ENCODE measurements around the gene FCHSD2.

FCHSD2 gene

GRCh38 chr11:73177778-73178539 lies 35.8 kb upstream of the FCHSD2 start:
- H3K4me3 ChIP-seq, result no peak overlapping the region
- no peaks in the 10 kb centered on the region for H3K36me3 ChIP-seq (replicated peaks)
- H3K27me3 ChIP-seq (ENCODE audit: low read depth), result no peaks in the 10 kb centered on the region
- in situ Hi-C loops (cut with MboI; ENCODE audit: low sequenced_read_pairs), result loop anchor here (5.0 kb wide), 2 partner anchors 351 to 456 kb away; no protein-coding TSS in a partner anchor
- no peaks in the 10 kb centered on the region for H3K4me1 ChIP-seq
- DNase-seq (ENCODE audit: low spot score in 2 of 2), result peak; percentile 32 to 78
- no peaks in the 10 kb centered on the region for H3K9me3 ChIP-seq

GRCh38 chr11:73177380-73177777 lies 35.3 kb upstream of the FCHSD2 start:
- Histone ChIP-seq H3K4me1 (no peaks in the 10 kb centered on the region), H3K9me3 (no peaks in the 10 kb centered on the region), H3K36me3 (replicated peaks) (no peaks in the 10 kb centered on the region), H3K27me3 (ENCODE audit: low read depth) (no peaks in the 10 kb centered on the region), H3K4me3 (no peak overlapping the region)
- in situ Hi-C loops (cut with MboI; ENCODE audit: low sequenced_read_pairs), result loop anchor here (5.0 kb wide), 2 partner anchors 350 to 455 kb away; no protein-coding TSS in a partner anchor
- DNase-seq (ENCODE audit: low spot score in 2 of 2), result no peak

GRCh38 chr11:73176874-73177155 lies 34.7 kb upstream of the FCHSD2 start:
- no peak for DNase-seq (ENCODE audit: low spot score in 2 of 2)
- Histone ChIP-seq H3K4me3 (no peak overlapping the region), H3K4me1 (no peaks in the 10 kb centered on the region), H3K27me3 (ENCODE audit: low read depth) (no peaks in the 10 kb centered on the region), H3K36me3 (replicated peaks) (no peaks in the 10 kb centered on the region), H3K9me3 (no peaks in the 10 kb centered on the region)
- in situ Hi-C loops (cut with MboI; ENCODE audit: low sequenced_read_pairs), result loop anchor here (5.0 kb wide), 2 partner anchors 350 to 455 kb away; no protein-coding TSS in a partner anchor

DNA sequence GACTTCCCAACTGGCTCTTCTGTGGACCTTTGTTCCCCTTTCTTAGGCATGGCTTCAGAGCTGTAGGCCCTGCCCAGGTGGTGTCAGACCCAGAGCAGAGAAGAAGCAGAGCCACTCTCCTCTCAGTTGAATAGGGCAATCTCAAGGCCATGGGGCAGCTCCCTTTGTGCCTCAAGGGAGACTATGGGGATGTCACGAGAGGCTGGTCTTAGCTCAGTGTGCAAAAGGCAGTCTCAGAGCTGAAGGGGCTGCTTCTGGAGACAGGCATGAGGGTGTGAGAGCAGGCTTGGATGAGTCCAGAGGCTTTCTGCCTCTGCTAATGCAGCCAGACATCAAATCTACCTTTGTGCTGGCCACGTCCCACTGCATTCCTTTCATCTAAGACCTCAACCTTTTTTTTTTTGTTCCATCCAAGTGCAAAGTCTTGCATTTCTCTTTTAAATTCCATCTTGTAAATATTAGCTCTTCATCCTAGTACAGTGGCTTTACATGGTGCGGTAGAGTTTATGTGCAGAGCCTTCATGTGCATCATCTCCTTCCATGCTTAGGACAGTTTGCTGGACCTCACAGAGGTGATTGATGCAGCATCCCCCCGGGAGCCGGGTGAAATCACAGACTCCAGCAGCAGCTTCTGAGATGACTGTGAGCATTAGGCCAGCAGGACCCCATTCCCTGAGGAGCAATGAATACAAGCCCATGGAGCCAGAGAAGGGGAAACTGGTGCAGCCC lies 34.2 kb upstream of the FCHSD2 start:
- no peaks in the 10 kb centered on the region for H3K36me3 ChIP-seq (replicated peaks)
- in situ Hi-C loops (cut with MboI; ENCODE audit: low sequenced_read_pairs), result loop anchor here (5.0 kb wide), 2 partner anchors 349 to 454 kb away; no protein-coding TSS in a partner anchor
- no peak overlapping the region for H3K4me3 ChIP-seq
- H3K27me3 ChIP-seq (ENCODE audit: low read depth), result no peaks in the 10 kb centered on the region
- no peaks in the 10 kb centered on the region for H3K4me1 ChIP-seq
- no peak for DNase-seq (ENCODE audit: low spot score in 2 of 2)
- H3K9me3 ChIP-seq, result no peaks in the 10 kb centered on the region

DNA sequence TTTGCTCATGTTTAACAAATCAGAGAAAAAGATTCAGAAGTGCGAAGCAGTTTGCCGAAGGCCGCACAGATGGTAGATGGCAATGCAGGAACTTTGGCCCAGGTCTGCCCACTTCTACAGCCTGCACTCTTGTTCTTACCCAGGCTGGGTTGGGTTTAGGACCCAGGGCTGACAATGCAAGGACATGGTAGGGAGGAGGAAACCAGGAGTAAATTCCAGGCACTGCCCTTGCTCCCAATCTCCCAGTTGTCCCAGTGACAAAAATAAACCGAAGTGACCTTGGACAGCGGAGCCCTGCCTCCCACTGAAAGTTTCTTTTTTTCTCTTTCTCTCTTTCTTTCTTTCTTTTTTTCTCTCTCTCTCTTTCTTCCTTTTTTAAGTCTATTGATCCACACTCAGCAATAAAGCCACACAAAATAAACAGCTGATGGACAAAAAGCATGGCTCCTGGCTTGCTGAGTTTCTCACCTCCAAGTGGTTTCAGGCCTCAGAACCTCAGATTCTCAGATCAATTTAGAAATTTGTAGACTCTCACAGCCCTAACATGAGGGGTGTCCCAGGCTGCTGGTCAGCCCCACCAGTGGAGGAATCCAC lies 33.5 kb upstream of the FCHSD2 start:
- DNase-seq (ENCODE audit: low spot score in 2 of 2), result no peak
- in situ Hi-C loops (cut with MboI; ENCODE audit: low sequenced_read_pairs), result loop anchor here (5.0 kb wide), 2 partner anchors 348 to 453 kb away; no protein-coding TSS in a partner anchor
- Histone ChIP-seq H3K4me3 (no peak overlapping the region), H3K9me3 (no peaks in the 10 kb centered on the region), H3K27me3 (ENCODE audit: low read depth) (no peaks in the 10 kb centered on the region), H3K36me3 (replicated peaks) (no peaks in the 10 kb centered on the region), H3K4me1 (no peaks in the 10 kb centered on the region)

GRCh38 chr11:73174495-73174791 lies 32.3 kb upstream of the FCHSD2 start:
- Histone ChIP-seq H3K27me3 (ENCODE audit: low read depth) (no peaks in the 10 kb centered on the region), H3K36me3 (replicated peaks) (no peaks in the 10 kb centered on the region), H3K4me1 (no peaks in the 10 kb centered on the region), H3K4me3 (no peak overlapping the region), H3K9me3 (no peaks in the 10 kb centered on the region)
- DNase-seq (ENCODE audit: low spot score in 2 of 2), result no peak
- in situ Hi-C loops (cut with MboI; ENCODE audit: low sequenced_read_pairs), result no loop called here

DNA sequence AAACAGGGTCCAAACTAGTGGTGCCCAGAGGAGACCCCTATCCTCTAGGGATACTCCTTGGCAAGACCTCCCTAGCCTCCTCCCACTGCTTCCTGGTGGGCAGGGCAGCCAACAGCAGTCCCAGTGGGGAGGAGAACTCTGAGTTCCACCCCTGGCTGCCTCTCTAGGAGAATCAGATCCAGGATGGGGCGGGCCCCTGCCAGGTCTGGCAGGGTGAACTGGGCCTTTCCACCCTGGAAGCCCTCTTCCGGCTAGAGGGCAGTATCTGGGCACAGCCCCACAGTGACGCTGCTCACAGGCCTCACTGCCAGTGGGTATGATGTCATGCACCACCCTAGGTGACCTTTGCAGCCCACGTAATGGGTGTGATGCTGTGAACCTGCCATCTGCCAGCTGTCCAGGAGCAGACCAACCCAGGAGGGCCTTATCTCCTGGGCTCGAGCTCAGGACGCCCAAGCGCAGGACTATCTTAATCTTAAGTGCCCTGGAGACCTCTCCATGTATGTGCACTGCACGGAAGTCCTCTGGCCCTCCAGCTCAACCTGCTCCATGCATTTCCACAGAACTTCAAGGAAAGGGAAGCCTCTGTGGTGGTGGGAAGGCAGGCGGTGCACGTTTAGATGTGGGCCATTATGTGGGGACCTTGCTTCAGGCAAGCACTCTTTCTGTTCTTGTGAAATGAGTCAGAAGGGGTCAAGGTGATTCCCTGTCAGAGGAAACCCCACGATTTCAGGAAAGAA lies 31.8 kb upstream of the FCHSD2 start:
- Histone ChIP-seq H3K9me3 (no peaks in the 10 kb centered on the region), H3K4me3 (no peak overlapping the region), H3K27me3 (ENCODE audit: low read depth) (no peaks in the 10 kb centered on the region), H3K4me1 (no peaks in the 10 kb centered on the region), H3K36me3 (replicated peaks) (no peaks in the 10 kb centered on the region)
- in situ Hi-C loops (cut with MboI; ENCODE audit: low sequenced_read_pairs), result no loop called here
- DNase-seq (ENCODE audit: low spot score in 2 of 2), result no peak

- no peaks in the 10 kb centered on the region for H3K4me1 ChIP-seq
- H3K4me3 ChIP-seq, result no peak overlapping the region
- DNase-seq (ENCODE audit: low spot score in 2 of 2), result no peak
- no peaks in the 10 kb centered on the region for H3K9me3 ChIP-seq
- in situ Hi-C loops (cut with MboI; ENCODE audit: low sequenced_read_pairs), result no loop called here
- H3K36me3 ChIP-seq (replicated peaks), result no peaks in the 10 kb centered on the region
- H3K27me3 ChIP-seq (ENCODE audit: low read depth), result no peaks in the 10 kb centered on the region
These were observed 31.0 kb upstream of the FCHSD2 start for GRCh38 chr11:73172992-73173656.

- H3K27me3 ChIP-seq (ENCODE audit: low read depth), result no peaks in the 10 kb centered on the region
These were observed 29.5 kb upstream of the FCHSD2 start for GRCh38 chr11:73171436-73172161.

GRCh38 chr11:73170140-73170539 lies 28.0 kb upstream of the FCHSD2 start:
- no peaks in the 10 kb centered on the region for H3K36me3 ChIP-seq (replicated peaks)
- no peaks in the 10 kb centered on the region for H3K9me3 ChIP-seq
- H3K4me3 ChIP-seq, result no peak overlapping the region
- H3K27me3 ChIP-seq (ENCODE audit: low read depth), result no peaks in the 10 kb centered on the region
- H3K4me1 ChIP-seq, result no peaks in the 10 kb centered on the region
- no peak for DNase-seq (ENCODE audit: low spot score in 2 of 2)
- in situ Hi-C loops (cut with MboI; ENCODE audit: low sequenced_read_pairs), result no loop called here

More at GRCh38 chr11:73171436-73172161, 29.5 kb upstream of the FCHSD2 start:
- in situ Hi-C loops (cut with MboI; ENCODE audit: low sequenced_read_pairs), result no loop called here
- Histone ChIP-seq H3K9me3 (no peaks in the 10 kb centered on the region), H3K4me1 (no peaks in the 10 kb centered on the region), H3K36me3 (replicated peaks) (no peaks in the 10 kb centered on the region), H3K4me3 (no peak overlapping the region)
- DNase-seq (ENCODE audit: low spot score in 2 of 2), result no peak

DNA sequence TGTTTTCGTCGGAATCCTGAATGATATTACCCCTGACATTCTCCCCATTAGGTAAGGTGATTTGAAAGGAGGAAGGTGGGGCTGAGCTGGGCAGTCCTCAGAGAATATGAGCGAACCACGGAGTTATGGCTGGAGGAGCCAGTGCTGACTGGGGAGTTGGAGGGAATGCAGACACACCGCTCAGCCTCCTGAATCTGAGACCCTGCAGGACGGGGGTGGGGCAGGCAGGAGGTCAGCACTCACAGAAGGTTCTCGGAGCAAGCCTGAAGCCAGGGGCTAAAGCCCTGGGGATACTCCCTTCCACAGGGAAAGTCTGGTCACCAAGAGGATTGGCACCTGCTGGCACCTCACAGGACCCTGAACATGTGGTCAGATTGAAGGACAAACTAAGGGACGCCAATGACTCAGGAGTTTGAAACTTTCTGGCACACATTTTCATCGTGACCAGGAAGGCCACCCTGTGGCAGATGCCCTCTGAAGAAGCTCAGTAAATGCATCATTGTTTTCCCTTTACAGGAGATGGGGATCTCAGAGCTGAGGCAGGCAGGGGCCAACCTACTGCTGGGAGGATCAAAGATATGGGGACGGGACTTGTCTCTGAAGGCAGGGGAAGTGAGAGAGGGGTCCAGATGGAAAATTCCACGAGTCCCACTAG lies 26.9 kb upstream of the FCHSD2 start:
- no peak overlapping the region for H3K4me3 ChIP-seq
- no peak for DNase-seq (ENCODE audit: low spot score in 2 of 2)
- H3K36me3 ChIP-seq (replicated peaks), result no peaks in the 10 kb centered on the region
- H3K27me3 ChIP-seq (ENCODE audit: low read depth), result no peaks in the 10 kb centered on the region
- no peaks in the 10 kb centered on the region for H3K4me1 ChIP-seq
- no peaks in the 10 kb centered on the region for H3K9me3 ChIP-seq
- in situ Hi-C loops (cut with MboI; ENCODE audit: low sequenced_read_pairs), result no loop called here

DNA sequence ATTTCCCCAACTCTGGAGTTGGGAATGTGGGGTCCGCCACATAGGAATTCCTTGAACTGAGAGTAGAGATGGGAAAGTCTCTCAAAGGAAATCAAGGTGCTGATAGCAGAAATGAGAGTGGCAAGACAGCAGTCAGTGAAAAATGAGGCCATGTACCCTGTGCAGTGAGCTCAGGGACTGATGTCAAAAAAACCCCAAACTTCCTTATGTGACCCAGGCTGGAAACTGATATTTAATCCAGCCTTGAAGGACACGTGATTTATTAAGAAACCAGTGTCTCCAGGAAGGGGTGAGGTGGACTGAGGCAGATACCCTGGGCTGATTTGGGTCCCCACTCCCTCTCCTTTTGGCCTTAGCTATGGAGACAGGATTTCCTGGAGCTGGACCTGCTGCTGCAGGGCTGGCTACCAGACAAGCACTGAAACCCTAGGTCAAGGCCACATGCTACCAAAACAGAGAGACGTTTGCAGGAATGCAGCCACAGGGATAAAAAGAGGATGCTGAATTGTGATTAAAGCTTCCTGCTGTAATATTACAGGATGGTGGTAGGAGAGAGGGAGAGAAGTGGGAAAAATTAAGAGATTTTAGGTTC lies 25.3 kb upstream of the FCHSD2 start:
- H3K27me3 ChIP-seq (ENCODE audit: low read depth), result no peaks in the 10 kb centered on the region
- no peaks in the 10 kb centered on the region for H3K4me1 ChIP-seq
- DNase-seq (ENCODE audit: low spot score in 2 of 2), result no peak
- H3K36me3 ChIP-seq (replicated peaks), result no peaks in the 10 kb centered on the region
- in situ Hi-C loops (cut with MboI; ENCODE audit: low sequenced_read_pairs), result no loop called here
- no peaks in the 10 kb centered on the region for H3K9me3 ChIP-seq
- no peak overlapping the region for H3K4me3 ChIP-seq

Measured in HAP-1 (cell line).